Esophagus squamous epithelium (tissue), 5 donors: ENCODE measurements around the gene UNC5CL. TPM values are rescaled to one million over a fixed set of nuclear protein-coding genes. Genes with fewer than 3 reads are reported as not detected.

Experiments
- DNase-seq: peaks from one replicate; lab custom pipeline; 2025; lab: John Stamatoyannopoulos, UW
- H3K27ac ChIP-seq, 4 donors: fragments of 200-600 bp; sonication (generic); one replicate each; pipeline ENCODE4 v1.5.1; 2016 to 2019; ENCODE audit warnings: mild to moderate bottlenecking in 1 of 4
- H3K27me3 ChIP-seq, 4 donors: fragments of 200-600 bp; sonication (generic); 1 replicate in 3 of 4; 2 replicates in 1 of 4; pipeline versions ENCODE4 v1.5.1 to v1.6.0; 2017 to 2021; ENCODE audit warnings: antibody characterized with exemption in 1 of 4
- H3K36me3 ChIP-seq, 3 donors: fragments of 200-600 bp; sonication (generic); one replicate each; pipeline ENCODE4 v1.5.1; 2016 to 2019
- H3K4me1 ChIP-seq, 3 donors: fragments of 200-600 bp; sonication (generic); one replicate each; pipeline ENCODE4 v1.5.1; 2017 to 2019
- H3K4me3 ChIP-seq, 4 donors: fragments of 200-600 bp; sonication (generic); 1 replicate in 3 of 4; 2 replicates in 1 of 4; pipeline ENCODE4 v1.5.1; 2016 to 2019; ENCODE audit warnings: mild to moderate bottlenecking in 2 of 4, moderate library complexity in 1 of 4
- H3K9me3 ChIP-seq, 3 donors: fragments of 200-600 bp; sonication (generic); one replicate each; pipeline ENCODE4 v1.5.1; 2016 to 2019
- POLR2A ChIP-seq, 4 donors: fragments of 450-650 bp; IDR thresholded peaks; one replicate each; pipeline ENCODE4 v1.6.1; 2017; ENCODE audit warnings: antibody characterized with exemption in 4 of 4, mild to moderate bottlenecking in 4 of 4, moderate library complexity in 3 of 4
- WGBS, 2 donors: methylation state at CpG; one replicate each; pipeline ENCODE4 v1.1.5; 2018; 5-methylcytosine and 5-hydroxymethylcytosine counted together
- intact Hi-C: fragments of 100-400 bp; cut with DNase I; formaldehyde crosslinking; loops from one replicate; pipeline ENCODE4 v1.15.0; 2022
- total RNA-seq, 4 donors: library from RNA; depleted of rRNA; stranded (reverse); fragments of >200 nt; gene quantifications; one replicate each; pipeline ENCODE4 v1.1.0, GENCODE V29; 2016
- TF ChIP-seq, protein P1 (sequence below), 6 experiments: fragments of 450-650 bp in 4 of 6; fragments of 200-600 bp in 2 of 6; sonication (generic) in 2 of 6; IDR thresholded peaks; one replicate each; pipeline ENCODE4 v1.5.1; 2016 to 2019; ENCODE audit warnings: antibody characterized with exemption in 6 of 6, mild to moderate bottlenecking in 4 of 6, moderate library complexity in 4 of 6
- donor health status: DM: yes; HTN: yes; CAD: no.

UNC5CL gene
- total RNA-seq, 4 donors from 2014 or later, result 0.42 to 1.2 (median 0.81) TPM

DNA sequence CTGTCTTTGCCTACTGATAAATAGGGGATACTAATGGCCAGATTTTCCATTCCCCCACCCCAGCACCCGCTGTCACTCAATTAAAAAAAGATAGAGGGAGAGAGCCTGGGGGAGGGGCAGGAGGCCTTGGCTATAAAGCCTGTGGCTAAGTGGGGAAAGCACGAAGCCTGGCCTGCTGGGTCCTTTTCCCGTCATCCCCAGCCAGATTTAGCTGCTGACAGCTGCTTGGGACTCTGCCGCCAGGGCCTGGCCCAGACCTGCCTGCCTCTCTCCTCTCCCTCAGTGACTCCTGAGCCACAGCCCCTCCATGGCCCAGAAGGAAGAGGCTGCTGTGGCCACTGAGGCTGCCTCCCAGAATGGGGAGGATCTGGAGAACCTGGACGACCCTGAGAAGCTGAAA lies 14.0 kb upstream of the UNC5CL start, which contains the start of gene APOBEC2:
Gene APOBEC2 (plus strand): TSS at position 162 of the 400 bp plus-strand sequence. CDS start 146 bp downstream, at position 308.
- TF ChIP-seq, protein P1, sequence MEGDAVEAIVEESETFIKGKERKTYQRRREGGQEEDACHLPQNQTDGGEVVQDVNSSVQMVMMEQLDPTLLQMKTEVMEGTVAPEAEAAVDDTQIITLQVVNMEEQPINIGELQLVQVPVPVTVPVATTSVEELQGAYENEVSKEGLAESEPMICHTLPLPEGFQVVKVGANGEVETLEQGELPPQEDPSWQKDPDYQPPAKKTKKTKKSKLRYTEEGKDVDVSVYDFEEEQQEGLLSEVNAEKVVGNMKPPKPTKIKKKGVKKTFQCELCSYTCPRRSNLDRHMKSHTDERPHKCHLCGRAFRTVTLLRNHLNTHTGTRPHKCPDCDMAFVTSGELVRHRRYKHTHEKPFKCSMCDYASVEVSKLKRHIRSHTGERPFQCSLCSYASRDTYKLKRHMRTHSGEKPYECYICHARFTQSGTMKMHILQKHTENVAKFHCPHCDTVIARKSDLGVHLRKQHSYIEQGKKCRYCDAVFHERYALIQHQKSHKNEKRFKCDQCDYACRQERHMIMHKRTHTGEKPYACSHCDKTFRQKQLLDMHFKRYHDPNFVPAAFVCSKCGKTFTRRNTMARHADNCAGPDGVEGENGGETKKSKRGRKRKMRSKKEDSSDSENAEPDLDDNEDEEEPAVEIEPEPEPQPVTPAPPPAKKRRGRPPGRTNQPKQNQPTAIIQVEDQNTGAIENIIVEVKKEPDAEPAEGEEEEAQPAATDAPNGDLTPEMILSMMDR (IDR thresholded peaks at IDR 0.05), result no peak
- TF ChIP-seq POLR2A (IDR thresholded peaks at IDR 0.05), result no peak
- Histone ChIP-seq H3K4me1 (peaks cover 0 to 33% (median 10%) of the 10 kb centered on the region in 3 donors), H3K9me3 (no peaks in the 10 kb centered on the region), H3K27ac (no peak within 1 kb of the TSS), H3K4me3 (no peak within 1 kb of the TSS), H3K36me3 (peaks cover 0 to 5% (median 0%) of the 10 kb centered on the region in 3 donors), H3K27me3 (no peaks in the 10 kb centered on the region)
- DNase-seq, result no peak
- WGBS, 2 donors, result 48 to 80% methylated on average over 1 to 4 of the region's 5 CpGs
- intact Hi-C loops, result no loop called here

DNA sequence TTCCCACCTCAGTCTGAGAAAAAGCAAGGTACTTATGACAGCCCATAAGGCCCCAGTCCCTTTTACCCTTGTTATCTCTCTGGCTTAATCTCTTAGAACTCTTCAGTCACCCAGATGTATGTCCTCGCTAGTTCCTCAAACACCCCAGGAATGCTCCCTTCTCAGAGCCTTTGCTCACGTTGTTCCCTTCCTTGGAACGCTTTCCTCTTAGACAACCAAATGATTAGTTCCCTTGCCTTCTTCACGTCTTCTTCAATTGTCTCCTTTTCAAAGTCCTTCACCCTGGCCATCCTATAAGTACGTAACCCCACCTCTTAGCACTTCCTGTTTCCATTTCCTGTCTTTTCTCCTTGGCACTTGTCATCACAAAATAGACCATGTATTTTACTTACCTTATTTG lies 12.9 kb upstream of the UNC5CL start:
- intact Hi-C loops, result no loop called here
- TF ChIP-seq, protein P1 (IDR thresholded peaks at IDR 0.05), result no peak
- TF ChIP-seq POLR2A (IDR thresholded peaks at IDR 0.05), result no peak
- no peaks in the 10 kb centered on the region for H3K27me3 ChIP-seq
- no peak overlapping the region for H3K27ac ChIP-seq
- DNase-seq, result no peak
- no peak overlapping the region for H3K4me3 ChIP-seq
- 76 to 79% methylated on average over 5 of the region's 5 CpGs for WGBS, 2 donors
- peaks cover 0 to 33% (median 10%) of the 10 kb centered on the region in 3 donors for H3K4me1 ChIP-seq
- H3K9me3 ChIP-seq, result no peaks in the 10 kb centered on the region
- peaks cover 0 to 5% (median 0%) of the 10 kb centered on the region in 3 donors for H3K36me3 ChIP-seq

DNA sequence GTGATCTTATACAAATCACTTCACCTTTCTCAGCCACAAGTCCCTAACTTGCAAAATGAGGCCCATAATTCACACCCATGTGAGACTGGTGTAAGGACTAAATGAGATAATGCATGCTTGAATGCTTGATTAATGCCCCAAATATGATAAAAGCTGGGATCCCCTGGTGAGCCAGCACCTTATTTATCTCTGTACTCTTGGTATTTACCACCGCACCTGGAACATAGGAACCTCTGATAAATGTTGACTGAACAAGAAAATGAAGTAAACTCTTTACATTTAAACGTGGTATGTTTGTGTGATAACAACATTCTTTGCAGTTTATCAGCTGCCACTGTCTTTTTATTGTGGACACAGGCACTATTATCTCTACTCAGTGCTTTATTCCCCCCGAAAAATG lies 11.5 kb upstream of the UNC5CL start:
- WGBS, 2 donors, result 81 to 82% methylated on average over 3 of the region's 3 CpGs
- H3K36me3 ChIP-seq, result no peaks in the 10 kb centered on the region
- H3K4me1 ChIP-seq, result peaks cover 0 to 33% (median 10%) of the 10 kb centered on the region in 3 donors
- H3K27ac ChIP-seq, result no peak overlapping the region
- H3K27me3 ChIP-seq, result no peaks in the 10 kb centered on the region
- no peak for DNase-seq
- H3K4me3 ChIP-seq, result no peak overlapping the region
- no peak for TF ChIP-seq POLR2A (IDR thresholded peaks at IDR 0.05)
- TF ChIP-seq, protein P1 (IDR thresholded peaks at IDR 0.05), result no peak
- intact Hi-C loops, result no loop called here
- no peaks in the 10 kb centered on the region for H3K9me3 ChIP-seq

DNA sequence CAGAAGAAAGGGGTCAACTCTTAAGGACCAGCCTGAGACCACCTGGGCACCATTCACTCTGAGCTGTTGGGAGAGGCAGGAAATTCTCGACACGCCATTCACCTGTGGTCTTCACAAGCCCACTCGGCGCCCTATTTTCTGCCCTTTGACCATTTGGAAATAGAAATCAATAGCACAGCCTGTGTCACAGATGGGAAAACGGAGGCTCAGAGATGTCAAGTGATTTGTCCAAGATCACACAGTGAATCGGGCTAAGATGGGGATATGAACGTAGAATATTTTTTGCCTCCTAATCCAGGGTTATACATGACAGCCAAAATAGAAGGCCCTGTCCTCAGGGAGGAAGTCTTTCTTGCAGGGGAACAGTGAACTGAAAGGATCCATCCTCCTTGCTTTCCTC lies 10.9 kb upstream of the UNC5CL start:
- 82 to 84% methylated on average over 5 to 7 of the region's 7 CpGs for WGBS, 2 donors
- Histone ChIP-seq H3K27me3 (no peaks in the 10 kb centered on the region), H3K9me3 (no peaks in the 10 kb centered on the region), H3K4me1 (peaks cover 0 to 33% (median 10%) of the 10 kb centered on the region in 3 donors), H3K4me3 (no peak overlapping the region), H3K36me3 (no peaks in the 10 kb centered on the region), H3K27ac (no peak overlapping the region)
- TF ChIP-seq, protein P1 (IDR thresholded peaks at IDR 0.05), result no peak
- TF ChIP-seq POLR2A (IDR thresholded peaks at IDR 0.05), result no peak
- intact Hi-C loops, result no loop called here
- DNase-seq, result no peak

DNA sequence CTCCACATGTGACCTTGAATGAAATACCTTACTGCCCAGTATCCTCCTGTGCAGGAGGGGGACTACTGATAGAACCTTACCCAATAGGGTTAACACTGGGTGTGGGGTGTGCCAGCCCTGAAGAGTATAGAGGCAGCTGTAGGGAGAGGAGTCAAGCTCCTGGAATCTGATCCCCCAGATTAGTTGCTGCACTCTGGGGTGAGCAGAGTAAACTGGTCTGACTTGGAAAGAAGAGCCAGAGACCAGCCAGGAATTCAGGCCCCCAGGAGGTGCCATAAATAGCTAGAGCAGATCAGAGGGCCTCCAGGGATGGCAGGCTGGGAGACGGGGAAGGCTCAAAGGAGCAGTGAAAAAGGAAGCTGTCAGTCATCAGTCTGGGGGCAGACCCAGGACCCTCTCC lies 10.5 kb upstream of the UNC5CL start:
- intact Hi-C loops, result no loop called here
- 33 to 56% methylated on average over 1 of the region's 1 CpG for WGBS, 2 donors

More for the DNA sequence above, 10.5 kb upstream of the UNC5CL start:
- Histone ChIP-seq H3K4me3 (no peak overlapping the region), H3K36me3 (no peaks in the 10 kb centered on the region), H3K27me3 (no peaks in the 10 kb centered on the region), H3K4me1 (peaks cover 0 to 33% (median 10%) of the 10 kb centered on the region in 3 donors), H3K27ac (no peak overlapping the region), H3K9me3 (no peaks in the 10 kb centered on the region)
- no peak for DNase-seq
- no peak for TF ChIP-seq POLR2A (IDR thresholded peaks at IDR 0.05)
- TF ChIP-seq, protein P1 (IDR thresholded peaks at IDR 0.05), result no peak
